ENCODE results near the gene MAPK14.

MAPK14 gene

GRCh38 chr6:36056178-36056577 lies 28.6 kb downstream of the MAPK14 start:
- no peak for TF ChIP-seq CTCF (IDR thresholded peaks at IDR 0.05; ENCODE audit: low read length, missing control alignments)
- DNase-seq (ENCODE audit: low read depth) = no peak
- no peak overlapping the region for H3K4me3 ChIP-seq (replicated peaks; ENCODE audit: low read depth, low read length)

GRCh38 chr6:36061236-36061635 lies 33.6 kb downstream of the MAPK14 start:
- no peak for DNase-seq (ENCODE audit: low read depth)
- H3K4me3 ChIP-seq (replicated peaks; ENCODE audit: low read depth, low read length) = no peak overlapping the region
- TF ChIP-seq CTCF (IDR thresholded peaks at IDR 0.05; ENCODE audit: low read length, missing control alignments) = no peak

- no peak for TF ChIP-seq CTCF (IDR thresholded peaks at IDR 0.05; ENCODE audit: low read length, missing control alignments)
Measured at GRCh38 chr6:36062247-36062646, 34.6 kb downstream of the MAPK14 start.

GRCh38 chr6:36063318-36064060 lies 35.9 kb downstream of the MAPK14 start:
- DNase-seq (ENCODE audit: low read depth) = no peak
- H3K4me3 ChIP-seq (replicated peaks; ENCODE audit: low read depth, low read length) = no peak overlapping the region
- TF ChIP-seq CTCF (IDR thresholded peaks at IDR 0.05; ENCODE audit: low read length, missing control alignments) = no peak

More at GRCh38 chr6:36062247-36062646, 34.6 kb downstream of the MAPK14 start:
- H3K4me3 ChIP-seq (replicated peaks; ENCODE audit: low read depth, low read length) = no peak overlapping the region
- no peak for DNase-seq (ENCODE audit: low read depth)

- no peak overlapping the region for H3K4me3 ChIP-seq (replicated peaks; ENCODE audit: low read depth, low read length)
- no peak for DNase-seq (ENCODE audit: low read depth)
- no peak for TF ChIP-seq CTCF (IDR thresholded peaks at IDR 0.05; ENCODE audit: low read length, missing control alignments)
Measured at GRCh38 chr6:36064770-36065396, 37.3 kb downstream of the MAPK14 start.

- no peak for DNase-seq (ENCODE audit: low read depth)
- no peak overlapping the region for H3K4me3 ChIP-seq (replicated peaks; ENCODE audit: low read depth, low read length)
- TF ChIP-seq CTCF (IDR thresholded peaks at IDR 0.05; ENCODE audit: low read length, missing control alignments) = no peak
Measured at GRCh38 chr6:36065916-36066315, 38.3 kb downstream of the MAPK14 start.

Measured in fibroblast of pulmonary artery (primary cell).